Fibroblast of pulmonary artery (primary cell): ENCODE data around the gene CLDN14.

Source experiments
- DNase-seq: peaks from one replicate; pipeline ENCODE4 v3.0.0-alpha.2; 2010; ENCODE audit warnings: low read depth
- H3K4me3 ChIP-seq: replicated peaks from 2 replicates; pipeline ENCODE4 v1.5.1; 2011; ENCODE audit warnings: low read depth, mild to moderate bottlenecking, control low read depth, low read length, moderate library complexity
- CTCF ChIP-seq: IDR thresholded peaks from 2 replicates; pipeline ENCODE4 v1.5.1; 2011; ENCODE audit warnings: mild to moderate bottlenecking, control low read depth, low read length, inconsistent platforms; ENCODE audit errors: missing control alignments

The CLDN14 gene

GRCh38 chr21:36518883-36519492 lies 39.1 kb upstream of the CLDN14 start:
- no peak for TF ChIP-seq CTCF
- no peak overlapping the region for H3K4me3 ChIP-seq
- DNase-seq, result no peak

GRCh38 chr21:36517366-36518075 lies 37.6 kb upstream of the CLDN14 start:
- TF ChIP-seq CTCF, result no peak
- H3K4me3 ChIP-seq, result no peak overlapping the region
- DNase-seq, result no peak

GRCh38 chr21:36516281-36516680 lies 36.4 kb upstream of the CLDN14 start:
- no peak for DNase-seq
- no peak overlapping the region for H3K4me3 ChIP-seq
- TF ChIP-seq CTCF, result no peak

GRCh38 chr21:36513430-36513829 lies 33.5 kb upstream of the CLDN14 start:
- H3K4me3 ChIP-seq, result no peak overlapping the region
- DNase-seq, result no peak
- TF ChIP-seq CTCF, result no peak

- no peak for TF ChIP-seq CTCF
- DNase-seq, result no peak
- no peak overlapping the region for H3K4me3 ChIP-seq
Measured at GRCh38 chr21:36512971-36513370, 33.0 kb upstream of the CLDN14 start.

- peak; percentile 36 for DNase-seq
- no peak for TF ChIP-seq CTCF
- H3K4me3 ChIP-seq, result no peak overlapping the region
Measured at GRCh38 chr21:36511484-36512220, 31.7 kb upstream of the CLDN14 start.
